ENCODE results near the gene DNAJB2.

DNA sequence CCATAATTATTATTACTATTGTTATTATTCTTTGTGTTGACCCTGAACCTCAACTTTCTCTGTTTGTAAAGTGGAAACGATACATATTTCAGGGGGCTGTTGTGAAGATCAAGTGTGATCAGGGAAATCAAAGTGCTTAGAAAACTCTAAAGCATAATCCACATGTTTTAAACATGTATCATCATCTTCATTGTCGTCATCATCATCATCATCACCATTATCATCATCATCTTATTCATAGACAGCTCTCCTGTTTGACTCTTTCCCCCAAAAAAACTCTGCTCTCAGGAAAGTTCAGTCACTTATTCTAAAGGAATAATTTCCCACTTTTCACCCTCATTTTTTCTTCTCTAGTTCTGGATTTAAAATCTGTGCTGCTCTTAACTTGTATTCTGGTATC lies 25.1 kb downstream of the DNAJB2 start:
- TF ChIP-seq, protein P1, sequence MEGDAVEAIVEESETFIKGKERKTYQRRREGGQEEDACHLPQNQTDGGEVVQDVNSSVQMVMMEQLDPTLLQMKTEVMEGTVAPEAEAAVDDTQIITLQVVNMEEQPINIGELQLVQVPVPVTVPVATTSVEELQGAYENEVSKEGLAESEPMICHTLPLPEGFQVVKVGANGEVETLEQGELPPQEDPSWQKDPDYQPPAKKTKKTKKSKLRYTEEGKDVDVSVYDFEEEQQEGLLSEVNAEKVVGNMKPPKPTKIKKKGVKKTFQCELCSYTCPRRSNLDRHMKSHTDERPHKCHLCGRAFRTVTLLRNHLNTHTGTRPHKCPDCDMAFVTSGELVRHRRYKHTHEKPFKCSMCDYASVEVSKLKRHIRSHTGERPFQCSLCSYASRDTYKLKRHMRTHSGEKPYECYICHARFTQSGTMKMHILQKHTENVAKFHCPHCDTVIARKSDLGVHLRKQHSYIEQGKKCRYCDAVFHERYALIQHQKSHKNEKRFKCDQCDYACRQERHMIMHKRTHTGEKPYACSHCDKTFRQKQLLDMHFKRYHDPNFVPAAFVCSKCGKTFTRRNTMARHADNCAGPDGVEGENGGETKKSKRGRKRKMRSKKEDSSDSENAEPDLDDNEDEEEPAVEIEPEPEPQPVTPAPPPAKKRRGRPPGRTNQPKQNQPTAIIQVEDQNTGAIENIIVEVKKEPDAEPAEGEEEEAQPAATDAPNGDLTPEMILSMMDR (IDR thresholded peaks at IDR 0.05): no peak
- TF ChIP-seq POLR2AphosphoS5 (IDR thresholded peaks at IDR 0.05): no peak
- no peak for TF ChIP-seq POLR2A (IDR thresholded peaks at IDR 0.05)

Measured in suprapubic skin (tissue), 4 donors.